ENCODE results near the gene TMEM8B.
A peak's percentile ranks its signal among the peaks of the same experiment; 100 is the strongest.

TMEM8B gene

DNA sequence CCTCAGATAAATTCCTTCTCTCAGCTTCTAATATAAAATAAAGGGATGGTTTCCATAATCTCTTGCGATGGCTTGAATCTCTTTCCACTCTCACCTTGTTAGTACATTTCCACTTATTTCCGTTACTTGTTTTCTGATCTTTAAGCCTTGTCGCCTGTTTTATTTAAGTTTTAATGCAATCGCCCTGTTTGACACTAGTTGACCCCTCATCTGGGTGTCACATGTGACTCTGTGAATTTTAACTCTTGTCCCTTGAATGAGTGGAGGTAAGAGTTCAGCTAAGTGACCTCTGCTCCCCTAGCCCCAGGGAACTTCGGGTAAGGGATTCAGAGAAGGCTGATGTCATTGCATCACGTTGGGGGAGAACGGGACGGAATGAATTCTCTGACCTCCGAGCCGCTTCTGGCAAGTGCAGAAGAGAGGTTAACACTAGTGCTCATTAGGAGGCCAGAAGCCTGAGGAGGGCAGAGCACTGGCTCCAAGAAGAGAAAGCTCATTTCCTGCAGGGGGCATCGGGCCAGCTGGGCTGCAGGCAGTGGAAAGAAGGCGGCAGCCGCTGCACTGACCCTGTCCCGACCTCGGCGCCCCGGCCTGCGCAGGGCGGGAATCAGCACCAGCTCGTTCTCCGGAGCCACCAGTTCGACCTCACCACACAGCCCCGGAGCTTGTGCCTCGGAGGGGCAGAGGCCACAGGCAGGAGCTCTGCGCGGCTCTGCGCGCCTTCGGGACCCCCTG lies 14.8 kb upstream of the TMEM8B start:
- Histone ChIP-seq H3K4me3 (ENCODE audit: low read length) (peak overlapping the region; percentile 90), H4K20me1 (ENCODE audit: insufficient read depth, low read length) (no peaks in the 10 kb centered on the region), H3K9me3 (replicated peaks; ENCODE audit: insufficient read depth, low read length) (no peaks in the 10 kb centered on the region), H3K4me1 (ENCODE audit: low read length) (peaks cover 25% of the 10 kb centered on the region), H3K9ac (ENCODE audit: low read length) (peak overlapping the region; percentile 94), H3K27ac (ENCODE audit: low read length) (peak overlapping the region; percentile 90), H3K36me3 (replicated peaks; ENCODE audit: insufficient read depth, low read length) (no peaks in the 10 kb centered on the region), H3K9me2 (replicated peaks; ENCODE audit: insufficient read depth, low read length) (no peaks in the 10 kb centered on the region), H2AFZ (ENCODE audit: low read length) (peak overlapping the region; percentile 90; the same call in 1 of the 2 replicates), H3F3A (ENCODE audit: insufficient read depth, low read length) (peaks cover 30% of the 10 kb centered on the region; the same call in 1 of the 2 replicates), H3K4me2 (ENCODE audit: low read depth, low read length) (peak overlapping the region; percentile 66), H3K79me2 (ENCODE audit: low read length) (no peaks in the 10 kb centered on the region), H3K27me3 (replicated peaks; ENCODE audit: insufficient read depth, low read length) (no peaks in the 10 kb centered on the region)
- no peak for TF ChIP-seq EZH2 (optimal IDR thresholded peaks at IDR 0.05; ENCODE audit: low read depth, low read length)
- TF ChIP-seq, protein P1, sequence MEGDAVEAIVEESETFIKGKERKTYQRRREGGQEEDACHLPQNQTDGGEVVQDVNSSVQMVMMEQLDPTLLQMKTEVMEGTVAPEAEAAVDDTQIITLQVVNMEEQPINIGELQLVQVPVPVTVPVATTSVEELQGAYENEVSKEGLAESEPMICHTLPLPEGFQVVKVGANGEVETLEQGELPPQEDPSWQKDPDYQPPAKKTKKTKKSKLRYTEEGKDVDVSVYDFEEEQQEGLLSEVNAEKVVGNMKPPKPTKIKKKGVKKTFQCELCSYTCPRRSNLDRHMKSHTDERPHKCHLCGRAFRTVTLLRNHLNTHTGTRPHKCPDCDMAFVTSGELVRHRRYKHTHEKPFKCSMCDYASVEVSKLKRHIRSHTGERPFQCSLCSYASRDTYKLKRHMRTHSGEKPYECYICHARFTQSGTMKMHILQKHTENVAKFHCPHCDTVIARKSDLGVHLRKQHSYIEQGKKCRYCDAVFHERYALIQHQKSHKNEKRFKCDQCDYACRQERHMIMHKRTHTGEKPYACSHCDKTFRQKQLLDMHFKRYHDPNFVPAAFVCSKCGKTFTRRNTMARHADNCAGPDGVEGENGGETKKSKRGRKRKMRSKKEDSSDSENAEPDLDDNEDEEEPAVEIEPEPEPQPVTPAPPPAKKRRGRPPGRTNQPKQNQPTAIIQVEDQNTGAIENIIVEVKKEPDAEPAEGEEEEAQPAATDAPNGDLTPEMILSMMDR (IDR thresholded peaks at IDR 0.05; ENCODE audit: low read length), result peak; percentile 50
- peak; percentile 81 for DNase-seq

DNA sequence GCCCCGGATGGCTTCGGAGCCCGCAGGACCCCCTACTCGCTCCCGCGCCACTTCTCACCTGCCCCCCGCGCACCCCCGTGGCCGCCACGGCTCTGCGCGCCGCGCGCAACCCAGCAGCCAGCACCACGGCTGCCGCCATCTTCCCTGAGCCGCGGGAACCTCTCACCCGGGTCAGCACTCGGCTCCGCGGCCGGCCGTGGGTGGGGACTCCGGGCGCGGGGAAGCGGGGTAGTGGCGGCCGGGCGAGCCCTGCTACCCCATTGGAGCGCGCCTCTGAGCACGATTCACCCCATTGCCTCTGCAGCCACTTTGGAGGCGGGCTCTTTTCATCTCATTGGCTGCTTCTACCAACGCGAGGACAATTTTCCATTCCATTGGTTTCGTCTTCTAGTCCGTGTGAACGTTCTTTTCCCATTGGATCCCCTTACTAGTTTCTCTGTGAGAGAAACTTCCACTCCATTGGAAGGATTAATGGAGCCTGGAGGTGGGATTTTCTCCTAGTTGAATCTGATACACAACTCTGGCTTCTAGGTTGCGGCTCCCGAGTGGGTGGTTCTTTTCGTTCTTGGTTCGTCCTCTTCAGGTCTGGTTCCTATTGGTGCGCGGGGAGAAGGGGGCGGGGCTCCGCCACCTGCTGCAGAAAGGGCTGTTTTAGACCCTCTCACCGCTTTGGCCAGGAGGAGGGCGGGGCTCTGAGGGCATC lies 14.0 kb upstream of the TMEM8B start, which contains the start of gene HINT2:
TSS of gene HINT2 (minus strand) at position 202 of the 703 bp plus-strand sequence. CDS start at position 139, 63 bp downstream.
- no peaks in the 10 kb centered on the region for H3K9me2 ChIP-seq (replicated peaks; ENCODE audit: insufficient read depth, low read length)
- H3K79me2 ChIP-seq (ENCODE audit: low read length), result no peaks in the 10 kb centered on the region
- peak within 1 kb of the TSS; percentile 94 for H3K9ac ChIP-seq (ENCODE audit: low read length)
- no peaks in the 10 kb centered on the region for H3K36me3 ChIP-seq (replicated peaks; ENCODE audit: insufficient read depth, low read length)
- no peak for TF ChIP-seq EZH2 (optimal IDR thresholded peaks at IDR 0.05; ENCODE audit: low read depth, low read length)
- TF ChIP-seq EZH2phosphoT487 (IDR thresholded peaks at IDR 0.05; ENCODE audit: low read length), result no peak
- TF ChIP-seq, protein P1 (IDR thresholded peaks at IDR 0.05; ENCODE audit: low read length), result no peak
- H3K4me1 ChIP-seq (ENCODE audit: low read length), result peaks cover 25% of the 10 kb centered on the region
- H2AFZ ChIP-seq (ENCODE audit: low read length), result peak within 1 kb of the TSS; percentile 90
- peak within 1 kb of the TSS; percentile 70 for H3K4me2 ChIP-seq (ENCODE audit: low read depth, low read length)
- no peaks in the 10 kb centered on the region; the same call in 1 of the 2 replicates for H3K27me3 ChIP-seq (replicated peaks; ENCODE audit: insufficient read depth, low read length)
- no peaks in the 10 kb centered on the region for H4K20me1 ChIP-seq (ENCODE audit: insufficient read depth, low read length)
- H3F3A ChIP-seq (ENCODE audit: insufficient read depth, low read length), result peaks cover 30% of the 10 kb centered on the region; the same call in 1 of the 2 replicates
- H3K9me3 ChIP-seq (replicated peaks; ENCODE audit: insufficient read depth, low read length), result no peaks in the 10 kb centered on the region
- peak within 1 kb of the TSS; percentile 90 for H3K4me3 ChIP-seq (ENCODE audit: low read length)
- peak within 1 kb of the TSS; percentile 90 for H3K27ac ChIP-seq (ENCODE audit: low read length)
- peak; percentile 99 for DNase-seq

DNA sequence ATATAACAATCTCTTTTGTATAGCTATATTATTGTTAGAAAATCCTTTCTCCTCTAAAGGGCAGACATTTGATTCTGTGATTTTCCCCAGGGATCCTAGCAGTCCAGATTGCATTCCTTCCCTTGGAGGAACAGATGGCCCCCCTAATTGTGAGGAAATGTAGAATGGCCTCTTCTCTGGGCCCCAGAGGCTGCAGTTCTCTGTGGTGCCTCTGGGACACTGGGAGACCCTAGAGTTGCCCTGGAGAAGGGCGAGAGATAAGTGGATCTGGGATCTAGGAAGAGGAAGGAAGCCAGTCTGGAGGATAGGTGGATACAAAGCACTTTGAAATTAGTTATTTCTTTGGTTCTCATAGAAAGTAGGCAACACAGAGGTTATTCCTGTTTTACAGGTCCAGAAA lies 12.3 kb upstream of the TMEM8B start:
- Histone ChIP-seq H3K4me3 (ENCODE audit: low read length) (no peak overlapping the region), H3K9ac (ENCODE audit: low read length) (no peak overlapping the region), H3K27me3 (replicated peaks; ENCODE audit: insufficient read depth, low read length) (no peaks in the 10 kb centered on the region; the same call in 1 of the 2 replicates), H3F3A (ENCODE audit: insufficient read depth, low read length) (peaks cover 21% of the 10 kb centered on the region; the same call in 1 of the 2 replicates), H3K36me3 (replicated peaks; ENCODE audit: insufficient read depth, low read length) (no peaks in the 10 kb centered on the region), H3K79me2 (ENCODE audit: low read length) (no peaks in the 10 kb centered on the region), H3K9me3 (replicated peaks; ENCODE audit: insufficient read depth, low read length) (no peaks in the 10 kb centered on the region), H2AFZ (ENCODE audit: low read length) (no peak overlapping the region), H3K4me2 (ENCODE audit: low read depth, low read length) (no peak overlapping the region), H3K27ac (ENCODE audit: low read length) (no peak overlapping the region), H4K20me1 (ENCODE audit: insufficient read depth, low read length) (no peaks in the 10 kb centered on the region), H3K4me1 (ENCODE audit: low read length) (peaks cover 18% of the 10 kb centered on the region), H3K9me2 (replicated peaks; ENCODE audit: insufficient read depth, low read length) (no peaks in the 10 kb centered on the region)
- no peak for DNase-seq
- no peak for TF ChIP-seq EZH2 (optimal IDR thresholded peaks at IDR 0.05; ENCODE audit: low read depth, low read length)
- no peak for TF ChIP-seq EZH2phosphoT487 (IDR thresholded peaks at IDR 0.05; ENCODE audit: low read length)
- TF ChIP-seq, protein P1 (IDR thresholded peaks at IDR 0.05; ENCODE audit: low read length), result peak; percentile 19
